HG03442 (cell line): ENCODE results near the gene MICAL3.

Experiments used
- ATAC-seq: cut with Tn5 transposase; IDR thresholded peaks from one replicate; pipeline ENCODE4 v1.9.1; 2021; ENCODE audit warnings: mild to moderate bottlenecking, moderate library complexity; ENCODE audit not compliant: unreplicated experiment

MICAL3 gene

DNA sequence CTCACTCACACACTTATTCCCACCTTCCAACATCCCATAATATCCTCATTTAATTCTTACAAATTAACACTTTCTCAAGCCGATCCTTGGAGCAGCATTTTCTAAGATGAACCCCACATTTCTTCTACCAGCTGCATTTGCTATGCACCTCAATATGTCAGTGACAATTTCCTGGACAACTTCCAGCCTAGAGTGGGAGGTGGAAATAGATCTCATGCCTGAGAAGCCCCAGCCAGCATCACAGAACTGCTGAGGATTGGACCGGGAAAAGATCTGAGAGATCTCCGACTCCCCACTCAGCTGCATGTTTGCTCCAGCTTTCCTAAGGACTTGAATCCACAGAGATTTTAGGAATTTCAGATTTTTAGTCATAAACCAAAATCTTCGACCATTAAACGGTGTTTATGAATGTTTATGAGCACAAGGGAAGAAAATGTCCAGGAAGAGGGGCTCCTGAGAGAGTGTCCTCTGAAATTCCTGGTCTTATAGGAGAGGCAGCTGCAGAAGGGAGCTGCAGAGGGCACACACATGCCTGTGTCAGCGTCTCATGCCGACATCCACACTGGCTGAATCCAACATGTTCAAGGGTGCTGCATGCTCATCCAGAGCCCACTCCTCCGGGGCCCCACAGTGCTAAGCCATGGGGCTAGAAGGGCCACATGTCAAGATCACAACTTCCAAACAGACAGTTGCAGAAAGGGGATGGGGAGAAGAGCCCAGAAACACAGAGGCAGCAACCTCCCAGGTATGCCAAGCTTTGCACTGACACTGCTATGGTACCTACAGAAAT is 68.6 kb downstream of the MICAL3 start:
- no peak for ATAC-seq

DNA sequence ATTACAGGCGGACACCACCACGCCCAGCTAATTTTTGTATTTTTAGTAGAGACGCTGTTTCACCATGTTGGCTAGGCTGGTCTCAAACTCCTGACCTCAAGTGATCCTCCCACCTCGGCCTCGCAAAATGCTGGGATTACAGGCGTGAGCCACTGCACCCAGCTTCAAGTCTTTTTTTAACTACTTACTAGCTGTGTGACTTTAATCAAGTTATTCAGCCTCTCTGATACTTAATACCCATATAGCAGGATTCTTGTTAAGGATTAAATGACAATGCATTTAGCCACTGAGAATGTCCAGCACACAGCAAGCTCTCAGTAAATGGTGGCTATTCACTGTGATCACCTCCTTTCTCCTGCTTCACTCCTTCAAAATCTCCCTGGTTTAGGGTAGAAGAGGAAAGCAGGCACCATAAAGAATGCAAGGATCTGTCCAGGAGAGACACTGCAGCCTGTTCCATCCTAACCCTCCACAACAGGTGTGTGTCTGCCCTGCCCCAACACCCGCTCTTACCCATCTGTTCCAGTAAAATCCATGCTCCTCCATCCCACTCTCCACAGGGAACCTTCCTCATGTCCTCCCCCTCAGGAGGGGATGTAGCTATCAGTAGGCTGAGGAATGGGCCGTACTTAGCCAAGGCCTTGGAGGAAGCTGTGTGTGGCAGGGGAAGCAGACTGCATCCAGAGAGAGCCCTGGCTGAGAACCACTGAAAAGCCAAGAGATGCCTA is 69.3 kb downstream of the MICAL3 start:
- ATAC-seq = no peak

DNA sequence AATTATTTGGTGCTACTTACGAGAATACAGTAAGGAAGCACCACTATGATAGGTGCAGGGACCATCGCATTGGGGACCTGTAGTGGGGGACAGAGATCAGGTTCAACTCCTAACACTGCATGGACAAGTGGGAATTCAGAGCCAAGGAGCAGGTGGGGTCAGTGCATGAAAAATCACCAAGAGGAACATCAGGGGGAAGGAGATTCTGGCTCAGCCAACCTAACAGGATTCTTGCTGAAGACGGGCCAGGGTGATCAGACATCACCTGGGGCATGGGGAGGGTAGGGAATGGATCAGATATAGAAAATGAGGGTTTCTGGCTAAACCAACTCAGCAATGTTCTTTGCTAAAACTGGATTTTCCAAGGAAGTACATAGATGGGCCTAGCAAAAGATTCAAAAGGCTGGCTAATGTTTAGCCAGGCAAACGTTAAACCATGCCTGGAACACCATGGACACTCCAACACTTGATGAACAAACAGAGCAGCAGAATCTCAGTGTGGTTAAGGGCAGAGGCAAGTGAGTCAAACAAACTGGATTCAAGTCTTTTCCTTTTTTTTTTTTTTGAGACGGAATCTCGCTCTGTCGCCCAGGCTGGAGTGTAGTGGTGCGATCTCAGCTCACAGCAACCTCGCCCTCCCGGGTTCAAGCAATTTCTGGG is 70.0 kb downstream of the MICAL3 start:
- ATAC-seq = no peak

DNA sequence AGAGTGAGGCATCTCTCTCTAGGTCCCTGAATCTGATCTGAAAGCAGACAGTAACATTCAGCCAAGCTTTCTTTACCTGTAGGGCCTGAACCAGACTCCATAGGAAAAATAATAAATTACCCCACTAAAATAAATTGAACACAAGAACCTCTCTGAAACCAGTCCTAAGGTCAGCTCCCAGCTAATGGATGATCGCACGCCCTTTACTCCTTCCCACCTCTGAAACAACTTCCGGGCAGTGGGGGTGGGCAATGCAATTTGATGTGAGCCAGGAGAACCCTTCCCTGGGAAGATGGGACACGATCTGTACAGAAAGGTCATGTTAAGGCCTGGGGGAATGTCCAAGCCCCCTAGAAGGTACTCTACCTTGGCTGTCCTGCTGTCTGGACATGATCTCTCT is 71.2 kb downstream of the MICAL3 start:
- ATAC-seq = no peak

DNA sequence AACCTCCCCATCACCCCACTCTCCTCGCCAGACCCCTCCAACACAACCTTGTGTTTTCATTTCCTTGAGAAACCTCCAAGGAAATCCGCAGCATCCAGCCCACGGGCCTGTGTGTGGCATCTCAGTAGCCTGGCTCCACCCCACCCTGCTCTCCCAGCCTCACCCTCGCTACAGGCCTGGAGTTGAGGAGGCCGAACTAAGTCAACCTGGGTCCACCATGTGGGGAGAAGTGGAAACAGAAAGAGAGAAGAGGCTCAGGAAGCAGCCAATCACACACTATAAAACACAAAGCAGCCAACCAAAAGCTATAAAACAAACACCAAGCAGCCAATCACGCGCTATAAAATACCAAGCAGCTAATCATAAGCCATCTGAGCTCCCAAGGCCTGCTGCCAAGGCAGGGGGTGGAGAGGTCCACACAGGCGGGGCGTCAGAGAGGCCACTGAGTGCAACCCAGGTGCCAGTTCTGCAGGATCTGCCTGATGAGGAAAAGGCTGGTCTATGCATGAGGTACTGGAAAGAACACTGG is 72.0 kb downstream of the MICAL3 start:
- ATAC-seq = no peak

DNA sequence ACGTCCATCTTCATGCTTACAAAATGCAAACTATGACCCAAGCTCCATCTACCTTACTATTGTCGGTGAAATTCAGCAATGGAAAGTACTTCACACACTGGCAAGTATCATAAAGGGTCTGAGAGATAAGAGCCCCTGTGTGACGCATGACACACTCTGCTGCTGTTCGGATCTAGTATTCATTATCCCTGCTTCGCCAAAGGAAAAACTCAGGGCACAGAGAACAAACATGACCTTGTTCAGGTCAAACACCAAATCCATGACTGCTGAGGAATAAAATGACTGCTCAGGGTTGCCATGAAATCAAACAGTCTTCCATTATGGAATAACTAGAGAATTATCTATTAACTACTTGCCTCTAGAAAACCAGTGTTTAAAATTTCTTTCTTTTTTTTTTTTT is 73.0 kb downstream of the MICAL3 start:
- no peak for ATAC-seq

DNA sequence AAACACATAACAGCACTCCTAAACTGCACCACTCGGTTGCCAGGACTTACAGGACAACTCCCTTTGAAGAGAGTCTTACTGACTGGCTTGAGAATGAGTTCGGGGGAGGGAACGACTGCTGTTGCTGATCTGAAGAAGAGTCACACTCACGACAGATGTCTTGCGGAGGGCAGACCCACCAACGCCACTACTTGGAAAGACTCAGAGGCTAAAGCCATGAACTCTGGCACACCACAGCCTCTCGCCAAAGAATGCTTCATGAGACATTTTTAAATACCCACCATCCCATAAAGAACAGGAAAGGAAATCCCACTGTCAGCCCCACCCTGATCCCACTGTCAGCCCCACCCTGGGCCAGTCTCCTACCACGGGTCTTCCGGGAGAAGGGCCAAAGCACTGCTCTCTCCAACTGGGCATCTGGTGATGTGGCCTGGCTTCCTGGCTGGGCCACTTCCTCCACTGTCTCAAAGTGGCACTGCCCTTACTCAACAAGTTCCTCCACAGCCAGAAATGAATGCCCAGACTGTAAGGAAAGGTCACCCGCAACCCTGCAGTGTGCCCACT is 73.6 kb downstream of the MICAL3 start:
- ATAC-seq = no peak

DNA sequence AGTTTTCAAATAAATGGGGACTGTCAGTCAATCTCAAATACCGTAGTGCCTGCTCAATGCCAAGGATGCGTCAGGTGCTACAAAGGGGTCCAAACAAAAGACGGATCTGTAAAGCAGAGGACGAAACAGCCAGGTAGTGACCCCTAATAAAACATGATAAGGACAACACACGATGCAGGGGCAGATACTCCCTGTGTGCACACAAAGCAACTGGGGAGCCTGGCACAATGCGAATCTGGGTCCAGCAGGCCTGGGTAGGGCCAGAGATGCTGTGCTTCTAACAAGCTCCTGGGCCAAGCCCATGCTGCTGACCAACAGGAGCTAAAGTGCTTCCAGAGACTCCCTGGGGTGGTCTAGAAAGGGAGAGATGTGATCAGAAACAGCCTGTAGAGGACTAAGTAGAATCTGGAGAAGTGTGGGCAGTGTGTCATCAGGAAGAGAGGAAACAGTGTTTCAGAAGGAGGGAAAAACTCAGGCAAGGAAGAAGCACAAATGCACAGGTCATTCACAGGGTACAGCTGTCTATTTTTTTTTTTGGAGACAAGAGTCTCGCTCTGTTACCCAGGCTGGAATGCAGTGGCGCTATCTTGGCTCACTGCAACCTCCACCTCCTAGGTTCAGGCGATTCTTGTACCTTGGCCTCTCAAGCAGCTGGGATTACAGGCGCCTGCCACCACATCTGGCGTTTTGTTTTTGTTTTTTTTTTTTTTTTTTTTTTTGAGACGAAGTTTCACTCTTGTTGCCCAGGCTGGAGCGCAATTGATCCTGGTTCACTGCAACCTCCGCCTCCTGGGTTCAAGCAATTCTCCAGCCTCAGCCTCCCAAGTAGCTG is 74.5 kb downstream of the MICAL3 start:
- no peak for ATAC-seq

DNA sequence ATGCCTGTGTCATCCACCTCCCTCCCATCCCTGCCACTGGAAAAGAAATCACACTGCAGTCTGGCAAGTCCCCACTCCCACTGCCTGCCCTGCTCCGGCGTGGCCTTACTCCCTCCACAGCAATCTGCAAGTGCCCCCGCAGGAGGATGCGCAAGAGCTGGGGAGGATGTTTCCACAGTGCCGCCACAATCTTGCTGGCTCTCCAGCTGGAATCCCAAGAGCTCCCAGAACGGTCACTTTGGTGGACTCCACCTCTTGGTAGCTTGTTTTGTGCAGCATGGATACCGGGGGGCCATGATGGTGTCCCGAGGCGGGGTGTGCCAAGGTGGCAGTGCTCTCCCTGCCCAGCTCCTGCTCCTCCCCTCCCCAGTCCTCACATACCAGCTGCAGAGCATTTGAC is 76.3 kb downstream of the MICAL3 start:
- ATAC-seq = no peak

DNA sequence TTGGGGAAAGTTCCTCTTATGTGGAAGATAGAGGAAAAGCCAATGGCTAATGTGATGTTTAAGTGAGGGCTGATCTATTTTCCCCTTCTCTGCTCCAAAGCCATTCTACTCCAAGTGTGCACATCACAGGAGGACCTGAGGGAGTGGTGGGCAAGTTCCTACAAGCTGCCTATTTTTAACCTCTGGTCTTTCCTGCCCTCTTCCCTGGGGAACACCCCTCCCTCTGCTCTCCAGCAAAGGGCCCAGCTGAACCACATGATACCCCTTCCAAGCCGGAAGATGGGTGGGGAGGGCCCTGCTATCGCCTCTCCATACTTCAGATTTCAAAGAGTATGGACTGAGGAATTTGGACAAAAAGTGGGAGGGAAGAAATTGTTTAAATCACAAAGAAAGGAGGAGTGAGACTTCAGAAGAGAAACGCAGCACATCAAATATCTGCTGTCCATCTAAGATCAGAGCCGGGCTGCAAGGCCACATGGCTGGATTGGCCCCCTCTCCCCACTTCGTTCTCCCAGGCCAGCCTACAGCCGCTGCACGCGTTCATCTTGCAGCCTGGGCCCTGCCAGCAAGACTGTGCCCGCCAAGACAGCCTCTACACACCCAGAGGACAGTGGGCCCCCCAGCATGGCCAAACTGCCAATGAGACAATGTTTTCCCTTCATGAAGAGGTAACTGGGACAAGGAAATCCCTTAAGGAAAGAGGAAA is 77.5 kb downstream of the MICAL3 start:
- ATAC-seq = no peak

DNA sequence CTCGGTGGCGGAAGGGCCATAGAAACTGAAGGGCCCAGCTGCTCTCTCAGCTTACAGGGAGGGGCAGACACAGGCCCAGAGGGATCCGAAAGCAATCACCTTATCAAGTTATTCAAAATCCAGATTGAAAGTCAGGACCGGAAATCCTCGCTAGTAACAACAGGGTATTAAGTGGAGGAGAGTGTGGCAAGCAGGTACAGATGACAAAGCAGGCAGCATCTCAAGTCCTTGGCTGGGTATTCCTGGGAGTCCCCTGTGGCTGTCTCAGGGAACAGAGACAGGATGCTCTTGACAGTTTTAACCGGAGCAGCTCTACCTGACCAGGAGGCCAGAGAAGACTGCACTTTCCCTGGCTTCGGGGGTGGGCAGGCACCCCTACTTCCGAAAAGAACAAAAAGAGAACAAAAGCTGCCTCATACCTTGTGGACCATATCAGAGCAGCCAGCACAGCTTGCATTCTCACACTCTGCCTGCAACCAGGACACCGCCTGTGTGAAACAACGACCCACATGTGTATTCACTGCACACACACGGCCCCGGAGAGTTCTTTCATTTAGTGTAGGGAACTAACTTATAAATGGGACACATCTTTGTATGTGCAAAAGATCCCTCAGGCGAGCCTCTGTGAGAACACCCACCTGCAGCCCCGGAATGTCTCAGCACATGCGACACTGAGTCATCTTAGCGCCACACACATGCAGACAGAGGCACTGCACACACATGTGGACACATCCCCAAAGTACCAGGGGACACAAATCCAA is 78.3 kb downstream of the MICAL3 start:
- ATAC-seq = no peak

DNA sequence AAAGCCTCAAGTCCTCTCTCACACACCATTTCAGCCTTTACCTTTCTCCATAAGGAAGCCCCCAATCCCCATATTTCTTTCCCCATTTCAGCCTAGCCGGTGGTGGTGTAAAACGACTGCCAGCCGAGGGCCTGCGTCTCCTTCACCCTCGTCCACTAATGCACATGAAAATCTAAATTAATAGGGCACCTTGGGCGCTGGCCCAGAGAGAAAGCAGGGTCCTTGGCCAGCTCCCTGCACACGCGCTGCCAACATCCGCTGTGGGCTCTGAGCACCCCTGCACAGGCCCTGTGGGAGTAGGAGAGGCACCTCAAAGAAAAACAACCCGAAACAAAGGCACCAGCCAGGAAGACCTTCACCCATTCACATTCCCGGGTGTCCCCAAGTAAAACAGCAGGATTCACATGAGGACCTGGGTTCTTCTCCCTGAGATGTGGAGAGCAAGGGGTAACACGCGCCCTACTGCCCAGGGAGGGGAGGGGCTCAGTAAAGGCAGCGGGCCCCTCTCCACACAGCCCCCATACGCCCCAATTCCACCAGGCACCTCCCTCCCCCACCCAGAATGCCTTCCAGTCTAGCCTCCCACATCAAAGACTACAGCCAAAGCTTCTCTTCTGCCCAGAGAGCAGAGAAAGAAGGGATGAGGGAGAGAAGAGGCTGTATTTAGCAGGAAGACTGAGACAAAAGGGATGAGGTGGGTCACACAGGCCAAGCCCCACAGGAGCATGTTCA is 79.0 kb downstream of the MICAL3 start:
- ATAC-seq = no peak

DNA sequence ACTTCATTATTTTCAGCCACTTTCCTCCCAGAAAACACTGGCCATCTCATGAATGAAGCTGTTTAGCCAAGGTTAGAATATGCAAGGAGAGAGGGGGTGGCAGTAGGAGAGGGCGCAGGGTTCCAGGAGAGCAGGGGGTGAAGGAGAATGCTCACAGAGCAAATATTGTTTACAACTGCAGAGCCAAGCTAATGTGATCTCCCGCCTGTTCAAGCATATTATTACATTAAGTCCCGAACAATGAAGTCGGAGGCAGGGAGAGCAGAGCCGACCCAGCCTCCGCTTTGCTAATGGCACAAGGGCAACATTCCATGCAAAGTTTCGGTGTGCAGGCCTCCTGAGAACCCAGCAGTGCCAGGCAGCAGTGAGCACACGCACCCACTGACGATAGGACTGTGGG is 80.1 kb downstream of the MICAL3 start:
- ATAC-seq = no peak

DNA sequence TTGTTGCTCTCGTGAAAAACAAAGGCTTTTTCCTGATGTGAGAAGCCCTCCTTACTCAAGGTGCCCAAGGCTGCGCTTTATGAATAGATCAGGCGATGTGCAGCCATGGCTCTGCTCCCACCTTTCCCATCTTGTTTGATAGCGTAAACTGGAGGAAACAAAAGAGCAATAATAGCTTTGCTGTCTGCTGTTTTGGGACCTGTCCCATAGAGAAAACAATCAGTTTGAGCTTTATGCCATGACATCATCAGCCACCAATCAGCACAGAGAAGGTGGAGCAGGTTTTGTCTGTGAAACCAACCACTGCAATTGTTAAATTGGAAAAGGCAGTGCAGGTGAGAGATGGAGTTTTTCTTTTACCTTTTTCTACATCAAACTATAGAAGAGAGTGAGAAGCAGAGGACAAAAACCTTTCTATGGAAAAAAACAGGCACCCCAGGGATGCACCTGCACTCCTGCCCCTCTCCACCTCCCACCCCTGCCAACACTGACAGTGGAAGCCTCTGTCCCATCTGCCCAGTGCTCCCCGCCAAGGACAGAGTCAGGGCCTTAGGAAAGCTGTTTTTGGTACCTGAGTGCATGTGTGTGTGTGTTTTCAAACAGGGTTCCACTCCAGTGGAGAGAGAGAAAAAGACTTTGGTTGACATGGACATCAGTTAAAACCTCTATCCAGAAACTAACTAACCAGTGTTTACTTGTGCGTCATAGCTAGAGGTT is 80.7 kb downstream of the MICAL3 start:
- no peak for ATAC-seq

DNA sequence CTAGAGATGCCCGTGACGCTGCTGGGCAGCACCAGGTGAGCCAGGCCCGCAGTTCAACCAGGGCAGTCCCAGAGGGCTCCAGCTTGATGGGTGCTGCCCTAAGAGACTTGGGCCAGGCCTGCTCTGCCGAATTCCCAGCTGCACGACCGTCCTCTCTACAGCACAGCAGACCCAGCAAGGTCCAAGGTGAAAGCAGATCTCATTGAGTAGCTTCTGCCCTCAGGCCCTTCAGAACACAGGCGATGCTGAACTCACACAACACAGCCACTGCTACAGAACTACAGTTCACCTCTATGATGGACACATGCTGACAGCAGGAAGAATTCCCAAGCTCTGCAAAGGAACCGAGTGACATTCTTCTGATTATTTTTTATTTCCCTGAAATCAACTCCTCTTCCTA is 81.6 kb downstream of the MICAL3 start:
- ATAC-seq = no peak

DNA sequence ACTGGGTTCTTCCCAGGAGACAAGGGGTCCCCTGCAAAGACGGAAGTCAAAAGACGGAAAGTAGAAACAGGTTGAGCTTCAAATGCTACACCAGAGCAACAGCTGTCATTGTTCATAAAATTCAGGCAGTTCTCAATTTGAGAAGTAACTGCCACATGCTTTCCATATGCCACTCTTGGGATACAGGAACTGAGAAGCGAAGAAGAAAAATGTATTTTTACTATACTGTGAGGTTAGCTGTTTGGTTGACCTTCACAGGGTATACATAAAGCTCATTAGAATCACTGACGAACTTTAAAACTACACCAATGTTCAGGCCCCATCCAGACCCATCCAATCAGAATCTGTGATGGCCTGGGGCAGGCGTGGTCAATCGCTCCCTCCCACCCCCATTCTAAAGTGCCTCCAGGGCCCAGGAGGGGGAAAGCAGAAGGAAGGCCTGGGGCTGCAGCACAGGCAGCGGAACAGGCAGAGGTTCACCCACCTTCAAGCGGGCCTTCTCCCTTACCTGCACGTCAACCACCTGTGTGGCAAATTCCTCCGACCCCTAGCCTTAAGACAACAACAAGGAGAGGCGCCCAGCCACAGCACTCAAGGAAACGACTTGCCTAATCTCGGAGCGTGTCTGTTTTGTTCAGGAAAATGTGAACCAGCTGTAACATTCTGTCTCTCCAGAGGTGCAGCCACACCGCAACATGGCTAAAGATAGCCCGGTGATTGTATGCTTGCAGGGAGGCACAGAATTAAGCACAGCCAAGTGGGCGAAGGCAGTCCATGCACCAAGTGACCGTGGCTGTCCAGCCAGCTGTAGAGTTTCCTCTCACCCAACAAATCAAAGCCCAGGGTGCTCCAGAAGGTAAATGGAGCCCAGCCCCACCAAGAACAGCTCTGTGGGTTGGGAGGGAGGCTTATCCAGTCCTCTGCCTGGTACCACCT is 82.6 kb downstream of the MICAL3 start:
- no peak for ATAC-seq

DNA sequence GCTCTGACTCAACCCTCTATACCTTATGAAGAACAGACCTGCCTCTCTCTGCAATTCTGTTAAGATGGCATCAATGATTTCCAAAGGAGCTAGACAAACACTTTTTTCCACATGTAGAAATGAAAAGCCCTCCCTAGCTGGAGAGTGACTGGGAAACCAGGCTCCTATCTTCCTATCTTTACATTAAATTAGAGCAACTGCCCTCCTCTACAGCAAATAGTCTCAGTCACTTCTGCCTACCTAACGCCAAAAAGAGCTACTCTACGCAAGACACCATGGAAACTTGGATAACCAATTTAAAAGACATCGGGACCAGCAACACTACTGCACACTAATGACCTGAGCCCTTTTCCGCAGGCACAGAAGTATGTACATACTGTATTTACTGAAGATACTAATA is 84.8 kb downstream of the MICAL3 start:
- no peak for ATAC-seq
